Uterus (tissue), 2 donors: ENCODE measurements around the gene UROC1.

Experiments used
- POLR2A ChIP-seq, 2 donors: fragments of 450-650 bp; IDR thresholded peaks; one replicate each; pipeline ENCODE4 v1.6.1; 2016; ENCODE audit warnings: antibody characterized with exemption in 2 of 2, mild to moderate bottlenecking in 1 of 2, moderate library complexity in 1 of 2
- TF ChIP-seq, protein P1 (sequence below), 4 experiments: fragments of 200-600 bp in 2 of 4; fragments of 450-650 bp in 2 of 4; sonication (generic) in 2 of 4; IDR thresholded peaks; one replicate each; pipeline ENCODE4 v1.5.1; 2016 to 2019; ENCODE audit warnings: antibody characterized with exemption in 4 of 4, mild to moderate bottlenecking in 2 of 4, moderate library complexity in 1 of 4

DNA sequence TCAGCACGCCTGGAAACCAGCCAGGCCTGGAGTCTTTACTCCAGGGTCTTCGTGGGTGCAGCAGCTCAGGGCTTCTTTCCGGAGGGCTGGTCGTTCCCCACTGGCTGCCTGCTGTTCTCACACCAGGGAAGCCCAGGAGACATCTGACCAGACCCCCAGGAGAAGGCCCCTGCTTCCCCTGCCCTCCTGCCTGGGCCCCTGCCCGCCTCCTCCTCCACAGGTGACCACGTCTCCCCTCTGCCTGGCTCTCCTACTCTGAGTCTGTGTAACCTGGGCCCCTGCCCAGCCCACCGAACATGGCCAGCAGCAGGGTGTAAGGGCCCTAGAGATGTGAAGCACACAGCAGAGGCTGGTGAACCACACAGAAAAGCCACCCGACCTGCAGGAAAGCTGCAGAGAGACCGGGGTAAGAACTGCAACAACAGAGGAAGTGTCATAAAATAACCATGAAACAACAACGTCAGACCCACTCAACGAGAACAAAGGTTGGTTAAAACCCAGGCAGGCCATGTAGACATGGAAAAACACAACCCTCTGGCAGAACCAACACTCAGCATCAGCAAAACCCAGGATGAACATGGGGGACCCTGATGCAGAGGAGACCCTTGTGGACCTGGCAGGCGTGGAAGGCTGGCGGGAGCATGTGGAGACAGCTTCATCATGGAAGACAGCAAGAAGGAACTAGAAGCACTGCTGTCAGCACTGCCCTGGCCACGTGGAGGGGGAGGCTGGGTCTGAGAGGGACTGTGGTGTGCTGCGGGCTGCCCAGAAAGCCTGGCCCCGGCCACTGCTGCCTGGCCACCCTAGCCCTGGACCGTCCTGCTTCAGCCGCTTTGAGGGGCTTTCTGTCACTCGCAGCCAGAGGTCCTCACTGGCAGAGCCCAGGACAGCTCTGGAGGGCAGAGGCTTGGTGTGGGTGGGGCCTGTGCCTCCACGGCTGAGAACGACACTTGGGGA, 20.4 kb downstream of the UROC1 start:
- TF ChIP-seq, protein P1, sequence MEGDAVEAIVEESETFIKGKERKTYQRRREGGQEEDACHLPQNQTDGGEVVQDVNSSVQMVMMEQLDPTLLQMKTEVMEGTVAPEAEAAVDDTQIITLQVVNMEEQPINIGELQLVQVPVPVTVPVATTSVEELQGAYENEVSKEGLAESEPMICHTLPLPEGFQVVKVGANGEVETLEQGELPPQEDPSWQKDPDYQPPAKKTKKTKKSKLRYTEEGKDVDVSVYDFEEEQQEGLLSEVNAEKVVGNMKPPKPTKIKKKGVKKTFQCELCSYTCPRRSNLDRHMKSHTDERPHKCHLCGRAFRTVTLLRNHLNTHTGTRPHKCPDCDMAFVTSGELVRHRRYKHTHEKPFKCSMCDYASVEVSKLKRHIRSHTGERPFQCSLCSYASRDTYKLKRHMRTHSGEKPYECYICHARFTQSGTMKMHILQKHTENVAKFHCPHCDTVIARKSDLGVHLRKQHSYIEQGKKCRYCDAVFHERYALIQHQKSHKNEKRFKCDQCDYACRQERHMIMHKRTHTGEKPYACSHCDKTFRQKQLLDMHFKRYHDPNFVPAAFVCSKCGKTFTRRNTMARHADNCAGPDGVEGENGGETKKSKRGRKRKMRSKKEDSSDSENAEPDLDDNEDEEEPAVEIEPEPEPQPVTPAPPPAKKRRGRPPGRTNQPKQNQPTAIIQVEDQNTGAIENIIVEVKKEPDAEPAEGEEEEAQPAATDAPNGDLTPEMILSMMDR (IDR thresholded peaks at IDR 0.05) = no peak
- TF ChIP-seq POLR2A (IDR thresholded peaks at IDR 0.05) = no peak
